Fibroblast of the conjunctiva (primary cell): ENCODE data around the gene FERMT3.
"Not testable (repeated sequence)": the region's sequence is repeated elsewhere in the genome, so short reads cannot be mapped to it uniquely, and the experiment has no call there.

Experiments used
- DNase-seq: peaks from one replicate; pipeline ENCODE4 v3.0.0-alpha.2; 2010; ENCODE audit warnings: low read depth

Gene FERMT3

DNA sequence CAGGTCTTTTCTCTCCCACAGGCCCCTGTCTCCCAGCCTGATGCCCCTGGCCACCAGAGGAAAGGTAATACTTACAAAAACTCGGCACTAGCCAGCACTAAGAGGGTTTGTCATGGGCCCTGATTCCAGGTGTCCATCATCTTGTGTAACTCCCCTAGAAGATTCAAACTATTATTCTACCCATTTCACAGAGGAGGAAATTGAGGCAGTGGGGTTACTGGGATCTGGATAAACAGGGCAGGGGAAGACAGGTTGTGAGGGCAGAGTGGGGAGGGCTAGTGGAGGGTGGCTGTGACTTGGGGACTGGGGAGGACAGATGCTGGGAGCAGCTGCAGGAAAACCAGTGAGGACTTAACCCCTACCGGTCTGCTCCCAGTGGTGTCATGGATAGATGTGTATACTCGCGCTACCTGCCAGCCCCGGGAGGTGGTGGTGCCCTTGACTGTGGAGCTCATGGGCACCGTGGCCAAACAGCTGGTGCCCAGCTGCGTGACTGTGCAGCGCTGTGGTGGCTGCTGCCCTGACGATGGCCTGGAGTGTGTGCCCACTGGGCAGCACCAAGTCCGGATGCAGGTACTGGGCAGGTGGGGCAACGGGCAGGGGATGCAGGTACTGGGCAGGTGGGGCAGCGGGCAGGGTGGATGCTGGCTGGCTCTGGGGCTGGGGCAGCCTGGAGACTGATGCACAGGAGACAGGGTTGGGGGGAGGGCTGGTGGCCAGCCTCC, 29.1 kb downstream of the FERMT3 start:
- DNase-seq, result no peak

DNA sequence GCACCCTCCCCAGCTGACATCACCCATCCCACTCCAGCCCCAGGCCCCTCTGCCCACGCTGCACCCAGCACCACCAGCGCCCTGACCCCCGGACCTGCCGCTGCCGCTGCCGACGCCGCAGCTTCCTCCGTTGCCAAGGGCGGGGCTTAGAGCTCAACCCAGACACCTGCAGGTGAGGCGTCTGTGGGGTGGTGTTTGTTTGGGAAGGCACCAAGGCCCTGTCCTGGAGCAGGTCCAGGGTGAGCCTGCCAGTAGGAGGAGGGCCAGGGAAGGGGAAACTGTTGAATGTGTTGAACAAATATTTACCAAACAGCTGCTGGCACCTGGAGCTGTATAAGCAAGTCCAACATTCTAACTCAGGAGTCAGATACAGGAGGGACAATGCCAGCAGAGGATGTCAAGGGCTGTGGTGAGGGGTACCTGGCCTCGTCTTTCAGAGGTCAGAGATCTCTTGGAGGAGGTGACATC, 31.0 kb downstream of the FERMT3 start:
- DNase-seq, result no peak

DNA sequence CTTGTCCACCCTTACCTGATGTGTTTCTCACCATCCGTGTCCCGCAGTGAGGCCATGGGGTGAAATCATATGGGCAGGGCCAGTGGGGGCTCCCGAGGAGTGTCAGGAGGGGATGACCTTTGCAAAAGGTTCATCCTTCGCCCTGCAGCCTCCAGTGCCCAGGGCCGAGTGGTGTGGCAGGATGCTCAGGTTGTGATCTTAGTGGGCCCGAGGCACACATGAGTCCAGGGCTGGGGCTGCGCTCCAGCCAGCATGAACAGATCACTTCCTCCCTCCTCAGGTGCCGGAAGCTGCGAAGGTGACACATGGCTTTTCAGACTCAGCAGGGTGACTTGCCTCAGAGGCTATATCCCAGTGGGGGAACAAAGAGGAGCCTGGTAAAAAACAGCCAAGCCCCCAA, 31.6 kb downstream of the FERMT3 start:
- DNase-seq, result no peak

DNA sequence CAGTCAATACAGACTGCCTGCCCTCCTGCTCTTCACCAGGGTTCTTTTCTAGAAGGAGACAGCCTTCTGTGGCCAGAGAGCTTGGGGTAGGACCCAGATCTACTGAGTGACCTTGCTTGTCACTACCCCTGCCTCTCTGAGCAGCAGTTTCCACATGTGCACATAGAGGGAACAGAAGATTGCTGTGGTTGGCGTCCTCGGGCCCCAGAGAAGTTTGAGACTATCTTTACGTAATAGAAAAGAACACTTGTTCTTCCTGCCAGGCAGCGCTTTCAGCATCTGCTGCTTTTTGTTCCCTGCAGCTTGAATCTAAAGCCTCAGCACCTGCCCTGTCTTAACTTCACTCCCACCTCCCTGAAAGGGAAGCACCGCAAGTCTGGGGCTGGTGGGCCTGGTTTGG, 32.5 kb downstream of the FERMT3 start:
- DNase-seq, result no peak

DNA sequence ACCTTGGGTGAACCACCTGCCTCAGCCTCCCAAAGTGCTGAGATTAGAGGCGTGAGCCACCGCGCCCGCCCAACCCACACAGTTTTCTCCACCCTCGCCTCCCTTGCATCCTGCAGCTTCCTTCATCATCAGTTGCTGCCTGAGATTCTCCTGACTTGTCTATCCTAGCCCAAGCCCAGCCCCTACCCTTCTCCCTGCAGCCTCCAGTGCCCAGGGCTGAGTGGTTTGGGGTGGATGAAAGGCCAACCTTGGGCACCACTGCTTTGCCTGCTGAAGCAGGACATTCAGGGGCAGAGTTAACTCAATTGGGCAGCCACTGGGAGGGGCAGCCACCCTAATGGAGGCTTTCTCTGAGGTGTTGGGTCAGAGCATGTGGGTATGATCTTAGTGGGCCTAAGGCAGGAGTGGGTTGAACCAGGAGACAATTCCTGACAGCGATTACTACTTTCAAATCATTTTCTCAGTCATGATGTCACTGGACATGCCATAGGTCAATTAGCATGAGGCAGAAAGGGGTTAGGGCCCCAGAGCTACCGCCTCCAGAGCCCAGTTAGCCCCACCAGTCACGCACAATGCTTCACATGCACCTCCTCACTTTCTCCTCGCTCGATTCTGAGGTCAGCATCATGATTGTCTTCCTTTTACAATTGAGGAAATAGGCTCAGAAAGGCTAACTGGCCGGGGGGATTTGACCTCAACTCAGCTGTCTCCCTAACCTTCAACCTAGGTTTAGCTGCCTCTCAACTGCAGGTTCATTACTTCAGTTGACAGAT, 33.3 kb downstream of the FERMT3 start:
- DNase-seq, result no peak

DNA sequence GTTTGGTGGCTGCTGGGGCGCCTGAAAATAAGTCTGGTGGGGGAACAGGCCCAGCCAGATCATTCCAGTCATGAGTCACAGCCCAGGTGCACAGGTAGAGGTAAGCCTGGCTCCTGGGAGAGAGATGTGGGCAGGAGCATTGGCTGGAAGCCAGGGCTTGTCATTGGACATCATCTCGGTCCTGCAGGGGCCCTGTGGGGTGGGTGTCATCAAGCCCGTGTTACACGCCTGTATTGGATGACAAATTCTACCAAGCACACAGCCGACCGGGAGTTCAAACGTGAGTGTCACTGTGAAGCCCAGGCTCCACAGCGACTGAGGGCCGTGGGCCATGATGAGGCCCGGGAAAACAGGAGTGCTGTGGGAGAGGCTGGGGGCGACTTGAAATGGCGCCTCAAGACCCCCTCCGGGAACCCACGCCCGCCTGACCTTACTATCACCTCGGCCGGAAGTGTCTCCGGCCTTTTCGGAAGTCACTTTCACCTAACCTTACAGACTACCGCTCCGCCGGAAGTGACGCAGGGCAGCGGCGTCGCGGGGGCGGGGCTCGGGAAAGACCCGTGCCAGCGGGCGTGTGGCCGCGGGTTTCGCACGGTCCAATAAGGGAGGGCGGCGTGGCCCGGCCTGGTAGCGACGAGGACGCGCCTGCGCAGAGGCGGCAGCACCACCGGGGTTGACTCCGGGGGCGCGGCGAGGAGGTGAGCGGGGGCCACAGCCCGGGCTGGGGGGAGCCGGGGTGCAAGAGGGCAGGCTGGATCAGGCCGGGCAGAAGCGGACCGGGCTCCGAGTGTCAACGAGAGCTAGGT, 34.1 kb downstream of the FERMT3 start, which contains the start of gene FKBP2:
TSS of gene FKBP2 (plus strand) at position 661 of the 806 bp plus-strand sequence. CDS start 1,293 bp downstream, outside the sequence.
- peak; percentile 94 for DNase-seq

DNA sequence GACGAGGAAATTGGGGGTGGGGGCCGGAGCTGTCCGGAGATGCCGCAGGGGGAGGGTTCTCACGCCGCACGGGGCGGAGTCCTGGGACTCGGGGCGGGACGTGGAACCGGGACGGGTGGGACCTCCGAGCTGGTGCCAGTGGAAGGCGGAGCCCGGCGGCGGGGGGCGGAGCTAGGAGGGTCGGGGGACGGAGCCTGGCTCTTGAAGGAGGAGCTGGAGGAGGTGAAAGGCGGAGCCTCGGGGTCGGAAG, 34.6 kb downstream of the FERMT3 start:
- peak; percentile 99 for DNase-seq

DNA sequence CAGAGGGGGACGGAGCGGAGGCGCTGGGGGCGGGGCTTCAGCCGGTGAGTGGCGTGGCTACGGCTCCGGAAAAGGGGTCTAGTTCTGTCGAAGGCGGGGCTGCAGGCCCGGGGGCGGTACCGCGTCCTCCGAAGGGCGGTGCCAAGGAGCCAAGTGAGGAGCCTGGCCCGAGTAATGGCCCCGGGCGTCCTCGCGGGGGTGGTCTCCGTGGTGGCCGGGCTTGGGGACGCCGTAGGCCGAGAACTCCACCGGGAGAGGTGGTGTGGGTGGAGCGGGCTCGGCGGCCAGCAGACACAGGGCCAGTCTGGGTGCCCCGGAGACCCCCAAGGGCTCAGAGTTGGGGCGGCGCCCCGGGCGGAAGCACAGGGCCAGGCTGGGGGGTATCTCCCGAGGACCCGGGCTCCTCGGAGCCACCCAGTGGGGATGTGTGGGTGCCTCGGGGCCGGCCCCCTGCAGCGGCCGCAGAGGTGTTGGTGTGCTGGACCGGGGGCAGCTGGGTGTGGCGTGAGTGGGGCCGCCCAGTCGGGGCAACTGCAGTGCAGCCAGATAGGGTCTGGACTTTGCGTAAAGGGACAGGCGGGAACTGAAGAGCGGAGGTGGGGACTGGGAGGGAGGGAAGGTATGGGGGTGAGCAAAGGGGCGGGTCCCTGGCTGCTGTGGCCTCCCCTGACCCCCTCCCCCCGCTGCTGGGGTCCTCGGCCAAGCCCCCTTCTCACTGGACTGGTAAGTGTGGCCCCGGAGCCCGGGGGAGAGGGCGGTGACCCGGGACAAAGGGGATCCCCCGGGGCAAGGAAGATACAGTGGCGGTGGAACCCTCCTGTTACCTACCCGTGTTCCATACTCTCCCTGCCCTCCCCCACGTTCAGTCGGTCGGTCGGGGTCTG, 35.2 kb downstream of the FERMT3 start:
- DNase-seq, result no peak

DNA sequence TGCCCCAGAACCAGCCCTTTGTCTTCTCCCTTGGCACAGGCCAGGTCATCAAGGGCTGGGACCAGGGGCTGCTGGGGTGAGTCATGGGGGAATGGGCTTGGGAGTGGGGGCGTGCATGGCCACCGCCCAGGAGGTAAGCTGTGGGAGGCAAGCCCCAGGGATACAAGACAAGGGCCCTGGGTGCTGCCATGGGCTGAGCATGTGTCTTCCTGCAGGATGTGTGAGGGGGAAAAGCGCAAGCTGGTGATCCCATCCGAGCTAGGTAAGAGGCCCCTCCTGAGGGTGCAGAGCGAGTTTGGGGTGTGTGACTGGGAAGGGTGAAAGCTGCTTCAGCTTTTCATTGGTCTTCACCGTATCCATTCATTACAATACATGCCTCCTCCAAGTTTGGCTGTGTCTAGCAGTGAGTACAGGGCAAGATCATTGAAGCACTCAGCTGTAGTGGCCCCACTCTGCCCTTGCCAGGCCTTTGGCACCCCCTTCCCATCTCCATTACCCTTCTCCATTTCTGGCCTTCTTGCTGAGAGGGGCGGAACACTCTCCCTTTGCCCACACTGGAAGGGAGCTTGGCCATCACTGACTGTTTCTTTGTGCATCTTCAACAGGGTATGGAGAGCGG, 36.8 kb downstream of the FERMT3 start:
- DNase-seq, result no peak

DNA sequence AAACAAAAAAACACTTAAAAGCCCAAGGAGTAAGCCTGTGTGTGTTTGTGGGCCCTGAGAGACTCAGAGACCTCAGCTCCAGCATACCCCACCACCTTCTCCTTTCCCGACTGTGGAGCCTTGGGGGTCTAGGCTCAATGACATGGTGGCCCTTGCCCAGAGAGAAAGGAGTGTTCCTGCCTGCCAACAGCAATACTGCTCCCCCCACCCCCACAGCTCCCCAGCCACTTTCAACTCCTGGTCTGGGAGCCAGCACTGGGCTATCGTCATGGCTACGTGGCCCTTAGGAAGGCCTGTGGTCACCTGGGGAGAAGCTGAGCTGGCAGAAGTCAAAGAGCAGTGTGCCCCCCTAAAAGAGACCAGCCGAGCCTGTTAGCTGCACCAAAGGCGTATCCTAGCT, 37.6 kb downstream of the FERMT3 start:
- no peak for DNase-seq

DNA sequence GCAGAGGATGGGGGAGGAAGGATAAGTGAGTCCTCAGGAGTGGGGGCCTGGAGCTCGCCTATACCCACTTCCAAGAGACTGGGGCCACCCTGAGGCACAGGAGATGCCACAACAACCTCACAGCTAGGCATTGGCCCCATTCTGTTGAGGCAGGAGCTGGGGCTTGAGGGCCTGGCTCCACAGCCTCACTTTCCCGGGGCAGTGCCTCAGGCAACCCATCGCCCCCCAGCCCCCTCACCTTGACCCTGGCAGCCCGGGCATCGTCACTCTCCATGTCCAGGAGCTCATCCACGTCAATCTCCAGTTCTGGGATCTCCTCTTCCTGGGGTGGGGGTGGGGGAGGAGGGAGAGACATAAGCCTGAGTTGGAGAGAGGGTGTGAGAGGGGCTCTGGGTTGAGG, 38.4 kb downstream of the FERMT3 start:
- no peak for DNase-seq

DNA sequence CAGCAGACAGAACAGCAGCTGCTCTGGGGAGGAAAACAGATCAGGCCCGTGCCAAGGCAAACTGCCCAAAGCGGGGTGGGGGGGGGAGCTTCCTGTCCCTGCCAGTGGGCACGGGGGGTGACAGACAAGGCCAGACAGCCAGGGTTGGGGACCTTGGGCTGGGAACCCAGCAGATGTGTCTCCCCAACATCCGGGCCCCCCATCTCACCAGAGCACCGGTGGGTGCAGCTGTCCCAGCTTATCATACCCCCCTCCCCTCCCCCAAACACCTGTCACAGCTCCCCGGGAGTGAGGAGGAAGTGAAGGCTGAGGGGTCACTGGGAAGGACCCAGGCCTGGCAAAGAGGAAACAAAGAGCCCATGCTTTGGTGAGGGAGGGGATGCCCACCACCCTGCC, 38.9 kb downstream of the FERMT3 start:
- no peak for DNase-seq

DNA sequence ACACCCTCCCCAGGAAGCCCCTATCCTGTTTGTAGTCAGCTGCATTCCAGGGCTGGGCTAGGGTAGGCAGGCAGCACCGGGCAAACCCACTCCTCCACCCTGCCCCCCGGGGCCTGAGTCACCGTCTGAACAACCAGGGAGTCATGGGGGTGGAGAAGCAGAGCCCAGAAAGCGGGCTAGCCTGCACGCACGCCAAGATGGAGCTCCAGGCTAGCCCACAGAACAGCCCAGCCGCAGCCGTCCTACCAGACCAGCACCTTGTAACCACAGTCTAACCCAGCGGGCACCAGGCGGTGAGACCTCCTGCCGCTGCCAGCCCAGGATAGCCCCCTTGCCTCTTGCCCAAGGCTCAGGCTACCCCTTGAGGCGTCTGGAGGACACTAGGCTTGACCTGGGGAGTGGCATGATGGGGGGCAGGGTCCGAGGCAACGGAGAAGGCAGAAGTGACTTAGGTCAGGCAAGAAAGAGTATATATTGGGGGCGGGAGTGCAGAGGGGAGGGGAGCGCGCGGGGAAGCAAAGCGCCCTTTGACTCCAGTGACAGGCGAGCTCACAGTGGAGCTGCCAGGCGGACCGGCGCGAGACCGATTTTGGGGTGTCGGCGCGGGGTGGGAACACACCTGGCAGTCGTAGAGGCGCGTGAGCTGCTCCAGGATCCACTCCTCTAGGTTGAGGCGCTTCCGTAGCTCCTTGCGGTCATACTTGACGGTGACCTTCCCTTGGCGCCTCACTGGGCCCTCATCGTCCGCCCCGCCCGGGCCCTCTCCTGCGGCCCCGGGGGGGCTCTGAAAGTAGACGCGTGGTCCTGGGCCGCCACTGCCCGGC, 39.5 kb downstream of the FERMT3 start:
- peak; percentile 84 for DNase-seq

DNA sequence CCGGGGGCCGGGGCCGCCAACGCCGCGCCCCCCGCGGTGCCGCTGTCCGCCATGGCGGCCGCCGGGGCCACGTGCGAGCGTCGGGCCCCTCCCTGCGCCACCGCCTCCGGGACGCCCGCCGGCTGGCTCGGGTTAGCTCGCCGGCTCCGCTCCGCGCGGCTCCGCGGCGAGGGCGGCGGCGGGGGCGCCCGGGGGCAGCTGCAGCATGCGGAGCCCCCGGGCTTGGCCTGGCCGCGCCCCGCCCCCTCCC, 40.0 kb downstream of the FERMT3 start:
- DNase-seq, result not testable (repeated sequence)

DNA sequence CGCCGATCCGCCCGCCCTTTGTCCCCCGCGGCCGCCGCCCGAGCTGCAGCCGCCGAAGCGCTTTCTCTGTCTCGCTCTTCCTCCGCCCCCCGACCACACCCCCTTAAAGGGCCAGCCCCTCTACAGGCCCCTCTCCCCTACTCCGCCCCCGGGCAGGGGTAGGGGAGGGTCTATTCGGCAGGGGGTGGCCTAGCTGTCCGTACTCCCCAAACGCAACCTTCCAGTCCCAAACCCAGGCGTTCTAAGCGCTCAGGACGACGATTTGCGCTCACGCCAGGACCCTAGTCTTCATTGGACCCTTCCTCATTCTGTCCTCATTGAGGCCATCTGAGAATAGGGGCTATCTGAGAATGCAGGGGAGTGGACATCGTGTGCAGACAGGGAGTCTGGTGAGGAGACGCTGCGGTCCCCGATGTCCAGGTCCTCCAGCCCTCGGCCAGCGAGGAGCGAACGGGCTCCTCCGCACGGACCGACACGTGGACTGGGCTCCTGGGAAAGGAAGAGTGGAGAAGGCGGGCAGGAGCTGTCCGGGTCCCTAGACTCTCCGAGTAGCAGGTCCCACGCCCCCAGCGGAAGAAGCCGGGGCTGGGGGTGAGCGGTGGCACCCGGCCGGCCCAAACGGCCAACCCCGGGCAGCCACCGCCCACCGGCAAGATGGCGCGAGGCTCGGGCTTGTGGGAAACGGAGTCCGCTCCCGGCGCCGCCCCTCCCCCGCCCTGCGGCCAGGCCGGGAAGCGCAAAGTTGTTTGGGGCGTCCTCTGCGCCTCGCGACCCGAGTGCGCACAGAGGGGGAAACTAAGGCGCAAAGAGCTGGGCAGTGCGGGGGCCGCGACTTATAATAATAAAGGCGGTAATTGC, 40.6 kb downstream of the FERMT3 start, which contains the start of gene PPP1R14B:
TSS of gene PPP1R14B (minus strand) at position 73 of the 858 bp plus-strand sequence. CDS start 270 bp downstream, outside the sequence.
- peak; percentile 76 for DNase-seq

DNA sequence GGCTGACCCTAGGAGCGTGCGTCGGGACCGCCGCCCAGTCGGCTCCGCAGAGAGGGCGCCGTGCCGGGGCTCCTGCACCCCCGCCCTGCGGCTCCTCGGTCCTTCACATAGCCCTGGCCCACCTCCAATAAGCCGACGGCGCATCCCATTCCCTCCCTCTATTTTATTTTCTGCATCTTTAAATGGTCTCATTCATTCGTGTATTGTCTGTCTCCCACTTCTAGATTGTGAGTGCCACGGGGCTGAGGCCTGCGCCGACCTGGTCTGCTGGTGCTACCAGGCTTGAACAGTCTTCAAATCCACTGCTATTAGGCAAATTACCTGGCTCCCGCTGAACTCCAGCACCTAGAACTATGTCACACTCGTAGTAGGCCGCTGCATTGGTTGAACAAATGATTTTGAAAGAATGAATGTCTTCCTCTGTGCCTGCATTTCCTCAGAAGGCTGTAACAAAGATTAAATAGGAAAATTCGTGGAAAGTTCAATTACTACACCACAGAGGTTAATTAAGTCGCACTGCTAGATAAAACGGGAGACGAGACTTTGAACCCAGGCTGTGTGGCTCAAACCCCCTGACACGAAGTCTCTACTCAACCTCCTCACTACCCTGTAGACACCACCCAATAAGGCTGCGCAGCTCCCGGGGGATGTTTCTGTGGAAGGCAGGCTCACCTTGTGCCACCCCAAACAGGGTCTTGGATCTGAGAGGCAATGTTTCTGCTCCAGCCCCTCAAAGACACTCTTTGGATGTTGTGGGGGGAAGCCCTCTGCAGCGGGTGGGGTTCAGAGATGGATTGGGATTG, 41.4 kb downstream of the FERMT3 start:
- DNase-seq, result no peak

DNA sequence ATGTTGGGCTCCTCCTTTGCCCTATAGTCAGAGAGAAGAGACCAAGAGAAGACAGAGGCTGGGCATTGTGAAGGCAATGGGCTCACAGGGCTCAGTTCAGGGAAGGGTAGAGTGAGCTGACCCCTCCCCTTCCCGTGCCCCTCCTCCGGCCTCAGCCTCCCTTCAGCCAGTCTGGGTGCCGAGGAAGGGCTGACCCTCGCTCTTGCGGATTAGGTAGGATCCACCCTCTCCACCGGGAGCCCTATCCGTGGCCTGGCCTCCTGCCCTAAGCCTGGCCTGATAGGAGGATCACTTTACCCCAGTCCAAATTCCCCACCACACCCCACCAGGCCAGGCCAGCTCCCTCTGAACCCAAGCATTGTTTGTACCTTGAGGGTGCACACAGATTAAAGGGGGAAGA, 42.1 kb downstream of the FERMT3 start:
- DNase-seq, result no peak

DNA sequence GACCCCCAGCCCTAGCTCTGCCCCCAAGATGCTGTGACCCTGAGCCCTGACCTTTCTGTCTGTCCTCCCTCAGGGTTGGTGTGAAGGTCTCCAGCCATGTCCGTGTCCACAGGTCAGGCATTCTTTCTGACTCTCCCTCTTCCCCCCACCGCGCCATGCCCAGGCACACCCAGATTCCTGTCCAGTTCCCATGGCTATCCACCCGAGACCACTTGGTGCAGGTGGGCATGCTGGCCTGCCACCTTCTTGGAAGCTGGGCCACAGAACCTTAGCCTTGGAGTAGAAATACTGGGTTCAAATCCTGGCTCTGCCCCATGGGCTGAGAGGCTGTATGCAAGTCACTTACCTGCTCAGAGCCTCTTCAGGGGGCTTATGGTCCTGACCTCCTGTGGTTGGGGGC, 42.5 kb downstream of the FERMT3 start:
- DNase-seq, result no peak
